Hepatocyte (in vitro differentiated cells): ENCODE measurements around the gene TTC33. TPM values are rescaled to one million over a fixed set of nuclear protein-coding genes. Genes with fewer than 3 reads are reported as not detected.

Experiments used
- DNase-seq: peaks from one replicate; pipeline ENCODE4 v3.0.0-alpha.2; 2016; ENCODE audit warnings: low spot score
- H2AFZ ChIP-seq: fragments of 200-600 bp; sonication (generic); 2 replicates; pipeline ENCODE4 v1.6.0; 2016; ENCODE audit warnings: antibody characterized with exemption, mild to moderate bottlenecking
- H3K27ac ChIP-seq: fragments of 200-600 bp; sonication (generic); 2 replicates; pipeline ENCODE4 v1.5.1; 2016; ENCODE audit warnings: mild to moderate bottlenecking
- H3K27me3 ChIP-seq: fragments of 200-600 bp; sonication (generic); 2 replicates; pipeline ENCODE4 v1.6.1; 2016
- H3K36me3 ChIP-seq: fragments of 200-600 bp; sonication (generic); replicated peaks from 2 replicates; pipeline ENCODE4 v1.5.1; 2016; ENCODE audit warnings: low read depth; ENCODE audit not compliant: insufficient read depth
- H3K4me1 ChIP-seq: fragments of 200-600 bp; sonication (generic); 2 replicates; pipeline ENCODE4 v1.5.1; 2016; ENCODE audit warnings: mild to moderate bottlenecking, moderate library complexity; ENCODE audit not compliant: insufficient read depth
- H3K4me2 ChIP-seq: fragments of 200-600 bp; sonication (generic); 2 replicates; pipeline ENCODE4 v1.6.0; 2016
- H3K4me3 ChIP-seq: fragments of 200-600 bp; sonication (generic); 2 replicates; pipeline ENCODE4 v1.5.1; 2016; ENCODE audit warnings: mild to moderate bottlenecking
- H3K79me2 ChIP-seq: fragments of 200-600 bp; sonication (generic); 2 replicates; pipeline ENCODE4 v1.6.0; 2017; ENCODE audit warnings: mild to moderate bottlenecking
- H3K9me2 ChIP-seq: fragments of 200-600 bp; sonication (generic); replicated peaks from 2 replicates; pipeline ENCODE4 v1.6.0; 2017; ENCODE audit warnings: mild to moderate bottlenecking; ENCODE audit not compliant: insufficient read depth
- H3K9me3 ChIP-seq: fragments of 200-600 bp; sonication (generic); 2 replicates; pipeline ENCODE4 v1.5.1; 2016; ENCODE audit warnings: low read depth, mild to moderate bottlenecking
- H4K20me1 ChIP-seq: fragments of 200-600 bp; sonication (generic); 2 replicates; pipeline ENCODE4 v1.6.0; 2016; ENCODE audit warnings: mild to moderate bottlenecking; ENCODE audit not compliant: insufficient read depth, poor library complexity, severe bottlenecking
- CTCF ChIP-seq: fragments of 200-600 bp; sonication (generic); IDR thresholded peaks from 2 replicates; pipeline ENCODE4 v1.5.1; 2016; ENCODE audit warnings: antibody characterized with exemption, mild to moderate bottlenecking; ENCODE audit not compliant: poor library complexity
- EZH2 ChIP-seq: fragments of 200-600 bp; sonication (generic); IDR thresholded peaks from 2 replicates; pipeline ENCODE4 v1.6.1; 2016; ENCODE audit warnings: antibody characterized with exemption, mild to moderate bottlenecking, borderline replicate concordance
- EZH2phosphoT487 ChIP-seq: fragments of 200-600 bp; sonication (generic); IDR thresholded peaks from one replicate; pipeline ENCODE4 v1.6.1; 2018; ENCODE audit warnings: antibody characterized with exemption, mild to moderate bottlenecking, low read depth, moderate library complexity; ENCODE audit not compliant: unreplicated experiment, severe bottlenecking
- WGBS: methylation state at CpG from one replicate; pipeline ENCODE4 v1.1.6; 2016; ENCODE audit warnings: low lambda C conversion rate; ENCODE audit errors: missing lambda C conversion rate; 5-methylcytosine and 5-hydroxymethylcytosine counted together
- polyA plus RNA-seq: library from polyadenylated mRNA; unstranded; fragments of >200 nt; fragmentation: Nextera tagmentation; extraction: Ambion mirVana; gene quantifications from 2 replicates; pipeline ENCODE4 v1.2.1, GENCODE V29; 2016
- total RNA-seq: library from RNA; depleted of rRNA; stranded (reverse); fragments of >200 nt; gene quantifications from 2 replicates; pipeline ENCODE4 v1.2.3, GENCODE V29; 2014

The TTC33 gene
- total and polyA plus RNA-seq, 2 experiments from 2014 or later: 5.6 to 19.3 TPM

GRCh38 chr5:40672425-40672824 is 83.3 kb downstream of the TTC33 start:
- 68% methylated on average over 4 of the region's 4 CpGs for WGBS
- Histone ChIP-seq H3K36me3 (no peaks in the 10 kb centered on the region), H3K4me1 (no peaks in the 10 kb centered on the region), H3K27me3 (peaks cover 5% of the 10 kb centered on the region), H3K9me2 (no peaks in the 10 kb centered on the region), H4K20me1 (no peaks in the 10 kb centered on the region), H3K79me2 (no peaks in the 10 kb centered on the region), H2AFZ (no peak overlapping the region), H3K4me2 (no peak overlapping the region), H3K27ac (no peak overlapping the region), H3K4me3 (no peak overlapping the region), H3K9me3 (no peaks in the 10 kb centered on the region)
- no peak for TF ChIP-seq EZH2
- TF ChIP-seq CTCF: no peak
- no peak for TF ChIP-seq EZH2phosphoT487
- no peak for DNase-seq

GRCh38 chr5:40669606-40670390 is 86.0 kb downstream of the TTC33 start:
- peaks cover 10% of the 10 kb centered on the region for H3K27me3 ChIP-seq
- H3K4me1 ChIP-seq: no peaks in the 10 kb centered on the region
- TF ChIP-seq CTCF: no peak
- no peak for TF ChIP-seq EZH2phosphoT487
- no peaks in the 10 kb centered on the region for H3K36me3 ChIP-seq
- no peak for DNase-seq
- H3K4me3 ChIP-seq: no peak overlapping the region
- no peak overlapping the region for H3K4me2 ChIP-seq
- no peaks in the 10 kb centered on the region for H3K9me3 ChIP-seq
- H3K79me2 ChIP-seq: no peaks in the 10 kb centered on the region
- WGBS: 59% methylated on average over 6 of the region's 6 CpGs
- H2AFZ ChIP-seq: no peak overlapping the region
- H3K9me2 ChIP-seq: no peaks in the 10 kb centered on the region
- no peaks in the 10 kb centered on the region for H4K20me1 ChIP-seq
- no peak overlapping the region for H3K27ac ChIP-seq

- no peaks in the 10 kb centered on the region for H3K36me3 ChIP-seq
- H3K4me2 ChIP-seq: no peak overlapping the region
- no peak overlapping the region for H3K27ac ChIP-seq
- no peak for DNase-seq
- H2AFZ ChIP-seq: no peak overlapping the region
- H3K9me3 ChIP-seq: no peaks in the 10 kb centered on the region
- H3K4me1 ChIP-seq: no peaks in the 10 kb centered on the region
- no peaks in the 10 kb centered on the region for H3K79me2 ChIP-seq
- peaks cover 10% of the 10 kb centered on the region for H3K27me3 ChIP-seq
- H3K9me2 ChIP-seq: no peaks in the 10 kb centered on the region
- H3K4me3 ChIP-seq: no peak overlapping the region
- TF ChIP-seq EZH2: no peak
- TF ChIP-seq CTCF: no peak
- TF ChIP-seq EZH2phosphoT487: no peak
- H4K20me1 ChIP-seq: no peaks in the 10 kb centered on the region
Measured at GRCh38 chr5:40667161-40667663, 88.5 kb downstream of the TTC33 start.
